OCI-LY7 (cell line): Measurements from ENCODE around the gene OR2K2. TPM values are rescaled to one million over a fixed set of nuclear protein-coding genes. Genes with fewer than 3 reads are reported as not detected.

Experiments
- BruUV-seq: library from RNA; stranded (reverse); fragments of 400-500 nt; replicated peaks from 2 replicates; lab custom pipeline; 2021; lab: Mats Ljungman, UMichigan
- CTCF ChIA-PET: fragments of 300-600 bp; sonication (Branson Sonifier 250); formaldehyde crosslinking; loops from one replicate; lab custom pipeline; 2022; ENCODE audit warnings: antibody characterized with exemption; ENCODE audit not compliant: unreplicated experiment; lab: Charles Lee
- POLR2A ChIA-PET: fragments of 300-600 bp; sonication (Branson Sonifier 250); formaldehyde crosslinking; loops from one replicate; lab custom pipeline; 2022; ENCODE audit warnings: antibody characterized with exemption; lab: Charles Lee
- DNase-seq: peaks from one replicate; pipeline ENCODE4 v3.0.0-alpha.2; 2015; ENCODE audit warnings: low spot score
- H2AFZ ChIP-seq: fragments of 200-600 bp; sonication (generic), shearing (Covaris generic); 2 replicates; pipeline ENCODE4 v1.6.1; 2014; ENCODE audit warnings: mild to moderate bottlenecking, antibody characterized with exemption, low read length, moderate library complexity
- H3K27ac ChIP-seq: fragments of 200-600 bp; sonication (generic); 2 replicates; pipeline ENCODE4 v1.5.1; 2014; ENCODE audit warnings: mixed run types, low read depth, mild to moderate bottlenecking, moderate library complexity, low read length, inconsistent platforms; ENCODE audit not compliant: poor library complexity, severe bottlenecking
- H3K36me3 ChIP-seq: fragments of 200-600 bp; sonication (generic); 2 replicates; pipeline ENCODE4 v1.6.1; 2014; ENCODE audit warnings: mild to moderate bottlenecking, antibody characterized with exemption, low read length, moderate library complexity, mixed read lengths; ENCODE audit not compliant: insufficient read depth
- H3K4me1 ChIP-seq: fragments of 200-600 bp; sonication (generic); 2 replicates; pipeline ENCODE4 v1.5.1; 2014; ENCODE audit warnings: mild to moderate bottlenecking, low read length; ENCODE audit not compliant: insufficient read depth, poor library complexity, severe bottlenecking
- H3K4me2 ChIP-seq: fragments of 200-600 bp; sonication (generic); 2 replicates; pipeline ENCODE4 v1.6.1; 2014; ENCODE audit warnings: mild to moderate bottlenecking, low read length
- H3K4me3 ChIP-seq: fragments of 200-600 bp; sonication (generic); 2 replicates; pipeline ENCODE4 v1.5.1; 2014; ENCODE audit warnings: mild to moderate bottlenecking, low read depth, low read length; ENCODE audit not compliant: poor library complexity, severe bottlenecking
- H3K79me2 ChIP-seq: fragments of 200-600 bp; sonication (generic); 2 replicates; pipeline ENCODE4 v1.6.1; 2016; ENCODE audit warnings: low read depth, mild to moderate bottlenecking, low read length, moderate library complexity, mixed read lengths; ENCODE audit not compliant: insufficient read depth
- H3K9me2 ChIP-seq: fragments of 200-600 bp; sonication (generic); 2 replicates; pipeline ENCODE4 v1.6.1; 2016; ENCODE audit warnings: mild to moderate bottlenecking, low read length, mixed read lengths; ENCODE audit not compliant: insufficient read depth
- H3K9me3 ChIP-seq: fragments of 200-600 bp; sonication (generic); 2 replicates; pipeline ENCODE4 v1.6.1; 2014; ENCODE audit warnings: mild to moderate bottlenecking, mixed run types, low read length, mixed read lengths
- H4K20me1 ChIP-seq: fragments of 200-600 bp; sonication (generic); 2 replicates; pipeline ENCODE4 v1.6.1; 2014; ENCODE audit warnings: mild to moderate bottlenecking, antibody characterized with exemption, low read length, moderate library complexity, mixed read lengths; ENCODE audit not compliant: insufficient read depth
- CTCF ChIP-seq: fragments of 200-600 bp; sonication (generic); conservative IDR thresholded peaks from 2 replicates; pipeline ENCODE4 v1.5.1; 2014; ENCODE audit warnings: mild to moderate bottlenecking, antibody characterized with exemption, low read length, moderate library complexity, mixed read lengths
- EZH2phosphoT487 ChIP-seq: fragments of 200-600 bp; sonication (generic); IDR thresholded peaks from 2 replicates; pipeline ENCODE4 v1.6.1; 2018; ENCODE audit warnings: low read depth, borderline replicate concordance, mild to moderate bottlenecking, mixed run types, antibody characterized with exemption, low read length, moderate library complexity, mixed read lengths
- intact Hi-C: fragments of 100-400 bp; cut with micrococcal nuclease; formaldehyde crosslinking; loops from one replicate; pipeline ENCODE4 v1.10.0; 2022; ENCODE audit not compliant: unreplicated experiment
- total RNA-seq, 2 experiments: library from RNA; depleted of rRNA in 1 of 2; stranded (reverse); fragments of >200 nt in 1 of 2; shearing (Covaris generic) in 1 of 2; gene quantifications; 2 replicates each; pipeline ENCODE4 v1.2.3, GENCODE V29; 2014 to 2022

Gene OR2K2
- total RNA-seq, 2 experiments from 2014 or later = not detected

GRCh38 chr9:111298731-111299598 is 31.1 kb downstream of the OR2K2 start:
- peak; percentile 37 for DNase-seq
- H3K9me3 ChIP-seq = no peaks in the 10 kb centered on the region
- H3K27ac ChIP-seq = no peak overlapping the region
- H3K4me3 ChIP-seq = no peak overlapping the region
- ChIA-PET POLR2A (no interaction called here), CTCF (no interaction called here)
- TF ChIP-seq CTCF (peak; percentile 92), EZH2phosphoT487 (no peak)
- intact Hi-C loops = loop anchor here (5.0 to 10.0 kb wide), 2 partner anchors 657 to 844 kb away; no protein-coding TSS in a partner anchor
- H3K36me3 ChIP-seq = no peaks in the 10 kb centered on the region
- no peaks in the 10 kb centered on the region for H3K79me2 ChIP-seq
- H4K20me1 ChIP-seq = no peaks in the 10 kb centered on the region
- H3K9me2 ChIP-seq = no peaks in the 10 kb centered on the region
- no peaks in the 10 kb centered on the region for H3K4me1 ChIP-seq
- H2AFZ ChIP-seq = no peak overlapping the region; the same call in 1 of the 2 replicates
- no peak overlapping the region for H3K4me2 ChIP-seq
- BruUV-seq = no TSS peak

GRCh38 chr9:111298111-111298510 is 31.9 kb downstream of the OR2K2 start:
- TF ChIP-seq EZH2phosphoT487 (no peak), CTCF (no peak)
- no peaks in the 10 kb centered on the region for H3K36me3 ChIP-seq
- no peak overlapping the region for H3K4me2 ChIP-seq
- ChIA-PET POLR2A (no interaction called here), CTCF (no interaction called here)
- DNase-seq = no peak
- H3K9me3 ChIP-seq = no peaks in the 10 kb centered on the region
- no peaks in the 10 kb centered on the region for H3K9me2 ChIP-seq
- H3K4me1 ChIP-seq = no peaks in the 10 kb centered on the region
- no peak overlapping the region for H3K27ac ChIP-seq
- H3K79me2 ChIP-seq = no peaks in the 10 kb centered on the region
- intact Hi-C loops = loop anchor here (5.0 to 10.0 kb wide), 2 partner anchors 656 to 843 kb away; no protein-coding TSS in a partner anchor
- no peaks in the 10 kb centered on the region for H4K20me1 ChIP-seq
- no peak overlapping the region; the same call in 1 of the 2 replicates for H2AFZ ChIP-seq
- H3K4me3 ChIP-seq = no peak overlapping the region
- BruUV-seq = no TSS peak
